Choroid plexus epithelial cell (primary cell): ENCODE data around the gene CHMP3.
"Not testable (repeated sequence)": the region's sequence is repeated elsewhere in the genome, so short reads cannot be mapped to it uniquely, and the experiment has no call there.

Experiments
- DNase-seq: peaks from one replicate; pipeline ENCODE4 v3.0.0-alpha.2; 2010; ENCODE audit warnings: low read depth
- H3K4me3 ChIP-seq: 2 replicates; pipeline ENCODE4 v1.5.1; 2011; ENCODE audit warnings: low read depth, mild to moderate bottlenecking, control low read depth, low read length, moderate library complexity
- CTCF ChIP-seq: conservative IDR thresholded peaks from 2 replicates; pipeline ENCODE4 v1.5.1; 2011; ENCODE audit warnings: low read depth, mild to moderate bottlenecking, control low read depth, inconsistent platforms, low read length, moderate library complexity

Gene CHMP3

GRCh38 chr2:86566158-86566820 is 3.0 kb upstream of the CHMP3 start:
- TF ChIP-seq CTCF, result no peak
- no peak for DNase-seq
- H3K4me3 ChIP-seq, result no peak overlapping the region

- H3K4me3 ChIP-seq, result peak overlapping the region; percentile 88
- no peak for DNase-seq
- no peak for TF ChIP-seq CTCF
Observed at GRCh38 chr2:86563650-86564061, 413 bp upstream of the CHMP3 start.

- peak overlapping the region; percentile 88 for H3K4me3 ChIP-seq
- TF ChIP-seq CTCF, result no peak
- DNase-seq, result no peak
Observed at GRCh38 chr2:86562485-86562921, 740 bp downstream of the CHMP3 start.

GRCh38 chr2:86557836-86558235 is 5.4 kb downstream of the CHMP3 start:
- no peak overlapping the region for H3K4me3 ChIP-seq
- DNase-seq, result peak; percentile 18
- no peak for TF ChIP-seq CTCF

- DNase-seq, result no peak
- no peak for TF ChIP-seq CTCF
- no peak overlapping the region for H3K4me3 ChIP-seq
Observed at GRCh38 chr2:86556508-86556907, 6.7 kb downstream of the CHMP3 start.

- TF ChIP-seq CTCF, result no peak
- no peak for DNase-seq
- no peak overlapping the region for H3K4me3 ChIP-seq
Observed at GRCh38 chr2:86552889-86553288, 10.4 kb downstream of the CHMP3 start.

- not testable (repeated sequence) for DNase-seq, H3K4me3 ChIP-seq
Observed at GRCh38 chr2:86549963-86550725, 13.1 kb downstream of the CHMP3 start.

GRCh38 chr2:86549440-86549839 is 13.8 kb downstream of the CHMP3 start:
- not testable (repeated sequence) for H3K4me3 ChIP-seq

GRCh38 chr2:86548913-86549396 is 14.3 kb downstream of the CHMP3 start:
- not testable (repeated sequence) for DNase-seq

More at GRCh38 chr2:86549440-86549839, 13.8 kb downstream of the CHMP3 start:
- DNase-seq, result not testable (repeated sequence)

GRCh38 chr2:86548165-86548912 is 14.9 kb downstream of the CHMP3 start:
- H3K4me3 ChIP-seq, DNase-seq: not testable (repeated sequence)

More at GRCh38 chr2:86548913-86549396, 14.3 kb downstream of the CHMP3 start:
- H3K4me3 ChIP-seq, result not testable (repeated sequence)
